Measurements from ENCODE around the gene WNT8B. TPM values are rescaled to one million over a fixed set of nuclear protein-coding genes. Genes with fewer than 3 reads are reported as not detected.

The WNT8B gene
- total and polyA plus RNA-seq, 2 of the 13 experiments (the other 11 are each of a cell fraction or from before 2014, with no cell fraction given): 0.07 to 0.20 TPM

DNA sequence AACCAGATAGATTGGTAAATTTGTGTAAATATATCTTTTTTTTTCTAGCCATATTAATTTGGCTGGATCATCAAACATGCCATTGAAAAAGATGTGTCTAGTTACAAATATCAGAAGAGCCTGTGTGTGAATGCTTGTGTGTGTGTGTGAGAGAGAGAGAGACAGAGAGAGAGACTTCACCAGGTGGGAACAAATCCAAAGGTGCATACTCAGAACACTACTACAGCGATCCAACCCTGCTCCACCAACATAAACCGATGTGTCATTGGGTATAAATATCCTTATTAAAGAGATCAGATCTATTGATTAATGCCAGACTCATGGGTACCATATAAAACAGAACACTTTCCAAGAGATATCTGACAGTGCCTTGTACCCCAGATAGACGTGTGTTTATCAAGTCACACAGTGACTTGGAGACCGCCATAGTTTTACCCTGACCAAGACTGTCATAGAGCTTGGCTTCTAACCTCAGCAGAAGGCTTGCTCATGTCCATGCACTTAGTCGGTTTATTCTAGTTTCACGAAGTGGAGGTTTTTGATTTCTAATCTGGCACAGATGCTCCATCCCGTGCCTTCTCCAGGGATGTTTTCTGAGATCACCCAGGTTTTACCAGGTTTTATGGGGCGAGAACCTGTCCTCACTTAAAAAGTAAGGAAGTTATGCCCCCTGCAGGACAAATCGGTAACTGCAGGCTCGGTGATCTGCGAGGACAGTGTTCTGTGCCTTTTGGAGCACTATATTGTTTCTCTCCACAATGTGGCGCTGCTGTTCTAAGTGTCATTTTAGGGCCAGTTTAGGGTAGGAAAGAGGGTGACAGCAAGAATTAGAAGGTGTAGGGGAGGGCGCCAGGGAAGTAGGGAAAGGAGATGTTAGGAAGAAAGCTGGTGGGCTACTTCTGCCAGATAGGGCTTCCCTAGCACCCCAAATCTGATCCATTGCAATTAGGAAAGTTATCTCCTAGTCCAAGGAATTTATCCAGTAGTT lies 29.3 kb upstream of the WNT8B start (continued):
- no peak for TF ChIP-seq MZF1 (CRISPR knock-in tag; IDR thresholded peaks at IDR 0.05; ENCODE audit: borderline replicate concordance)
- peak; percentile 52; the same call in 1 of the 2 replicates for TF ChIP-seq SMAD3 (CRISPR knock-in tag; IDR thresholded peaks at IDR 0.05)
- TF ChIP-seq, protein P1, sequence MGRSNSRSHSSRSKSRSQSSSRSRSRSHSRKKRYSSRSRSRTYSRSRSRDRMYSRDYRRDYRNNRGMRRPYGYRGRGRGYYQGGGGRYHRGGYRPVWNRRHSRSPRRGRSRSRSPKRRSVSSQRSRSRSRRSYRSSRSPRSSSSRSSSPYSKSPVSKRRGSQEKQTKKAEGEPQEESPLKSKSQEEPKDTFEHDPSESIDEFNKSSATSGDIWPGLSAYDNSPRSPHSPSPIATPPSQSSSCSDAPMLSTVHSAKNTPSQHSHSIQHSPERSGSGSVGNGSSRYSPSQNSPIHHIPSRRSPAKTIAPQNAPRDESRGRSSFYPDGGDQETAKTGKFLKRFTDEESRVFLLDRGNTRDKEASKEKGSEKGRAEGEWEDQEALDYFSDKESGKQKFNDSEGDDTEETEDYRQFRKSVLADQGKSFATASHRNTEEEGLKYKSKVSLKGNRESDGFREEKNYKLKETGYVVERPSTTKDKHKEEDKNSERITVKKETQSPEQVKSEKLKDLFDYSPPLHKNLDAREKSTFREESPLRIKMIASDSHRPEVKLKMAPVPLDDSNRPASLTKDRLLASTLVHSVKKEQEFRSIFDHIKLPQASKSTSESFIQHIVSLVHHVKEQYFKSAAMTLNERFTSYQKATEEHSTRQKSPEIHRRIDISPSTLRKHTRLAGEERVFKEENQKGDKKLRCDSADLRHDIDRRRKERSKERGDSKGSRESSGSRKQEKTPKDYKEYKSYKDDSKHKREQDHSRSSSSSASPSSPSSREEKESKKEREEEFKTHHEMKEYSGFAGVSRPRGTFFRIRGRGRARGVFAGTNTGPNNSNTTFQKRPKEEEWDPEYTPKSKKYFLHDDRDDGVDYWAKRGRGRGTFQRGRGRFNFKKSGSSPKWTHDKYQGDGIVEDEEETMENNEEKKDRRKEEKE (IDR thresholded peaks at IDR 0.05): no peak
- no peak for TF ChIP-seq TCF7 (IDR thresholded peaks at IDR 0.05; ENCODE audit: low read depth)
- TF ChIP-seq MYPOP (CRISPR knock-in tag; IDR thresholded peaks at IDR 0.05): no peak; the same call in 1 of the 2 replicates
- no peak for TF ChIP-seq ZNF879 (CRISPR knock-in tag; IDR thresholded peaks at IDR 0.05)
- TF ChIP-seq MXI1 (IDR thresholded peaks at IDR 0.05; ENCODE audit: borderline replicate concordance, low read depth, low read length): peak; percentile 68; the same call in 1 of the 3 replicates
- no peak for TF ChIP-seq MED13 (CRISPR knock-in tag; IDR thresholded peaks at IDR 0.05)
- peak in 1 of 2 experiments; percentile 61; a peak in 2 of 4 replicates for TF ChIP-seq KLF16 (CRISPR knock-in tag; IDR thresholded peaks at IDR 0.05)
- no peak for TF ChIP-seq THAP9 (CRISPR knock-in tag; IDR thresholded peaks at IDR 0.05; ENCODE audit: borderline replicate concordance)
- peak; percentile 56 for TF ChIP-seq ELF3 (CRISPR knock-in tag; IDR thresholded peaks at IDR 0.05)
- no peak for TF ChIP-seq ZNF343 (CRISPR knock-in tag; IDR thresholded peaks at IDR 0.05)
- no peak for TF ChIP-seq ZNF432 (CRISPR knock-in tag; IDR thresholded peaks at IDR 0.05; ENCODE audit: borderline replicate concordance)
- no peak for TF ChIP-seq ZNF281 (CRISPR knock-in tag; IDR thresholded peaks at IDR 0.05; ENCODE audit: borderline replicate concordance)
- no peak for TF ChIP-seq ZNF530 (CRISPR knock-in tag; IDR thresholded peaks at IDR 0.05; ENCODE audit: low read depth)
- no peak for TF ChIP-seq MTF2 (CRISPR knock-in tag; IDR thresholded peaks at IDR 0.05; ENCODE audit: borderline replicate concordance)
- TF ChIP-seq SMC3 (IDR thresholded peaks at IDR 0.05; ENCODE audit: low read length): peak; percentile 100

All from HepG2 (cell line).